HL-60 (cell line): Measurements from ENCODE around the gene HPS5.

Experiments
- CTCF ChIP-seq: IDR thresholded peaks from one replicate; pipeline ENCODE4 v1.5.1; 2011; ENCODE audit warnings: low read length, control low read depth, inconsistent platforms; ENCODE audit not compliant: insufficient read depth
- GABPA ChIP-seq: IDR thresholded peaks from 2 replicates; pipeline ENCODE4 v1.6.1; 2012; ENCODE audit warnings: low read depth
- POLR2AphosphoS5 ChIP-seq: IDR thresholded peaks from 2 replicates; pipeline ENCODE4 v1.6.1; 2012; ENCODE audit warnings: low read depth
- REST ChIP-seq: IDR thresholded peaks from 2 replicates; pipeline ENCODE4 v1.6.1; 2012; ENCODE audit warnings: low read depth; ENCODE audit not compliant: insufficient replicate concordance

GRCh38 chr11:18324381-18324780, 2.4 kb upstream of the HPS5 start:
- TF ChIP-seq CTCF: no peak
- no peak for TF ChIP-seq POLR2AphosphoS5
- TF ChIP-seq REST: no peak
- TF ChIP-seq GABPA: no peak
